HCT116 (cell line): Measurements from ENCODE around the gene SLC6A13. TPM values are rescaled to one million over a fixed set of nuclear protein-coding genes. Genes with fewer than 3 reads are reported as not detected.

ENCODE experiments used
- ATAC-seq: fragments of 200-7000 bp; cut with Tn5 transposase; 2 replicates; pipeline ENCODE4 v1.9.1; 2020; ENCODE audit warnings: mild to moderate bottlenecking, moderate library complexity
- BruUV-seq: library from RNA; stranded (reverse); fragments of 400-500 nt; replicated peaks from 2 replicates; lab custom pipeline; 2021; lab: Mats Ljungman, UMichigan
- CTCF ChIA-PET: fragments of 300-600 bp; sonication (Branson Sonifier 250); formaldehyde crosslinking; loops from one replicate; lab custom pipeline; 2021; ENCODE audit warnings: antibody characterized with exemption; lab: Charles Lee
- POLR2A ChIA-PET: fragments of 300-600, 350-600 bp; sonication (Branson Sonifier 250); formaldehyde crosslinking; loops from one replicate; lab custom pipeline; 2021; ENCODE audit warnings: antibody characterized with exemption; lab: Charles Lee
- RAD21 ChIA-PET, 2 experiments: fragments of 300-600 bp; sonication (Branson Sonifier 250); formaldehyde crosslinking; loops; one replicate each; lab custom pipeline; 2023; ENCODE audit warnings: low total read pairs in 2 of 2; ENCODE audit not compliant: uncharacterized antibody in 2 of 2, unreplicated experiment in 2 of 2, low non-redundant PET in 1 of 2; lab: Charles Lee
- DNase-seq: peaks from one replicate; pipeline ENCODE4 v3.0.0-alpha.2; 2010; ENCODE audit warnings: low read depth, low spot score
- H2AFZ ChIP-seq: fragments of 200-600 bp; shearing (Covaris generic), sonication (generic); 2 replicates; pipeline ENCODE4 v1.6.1; 2017; ENCODE audit warnings: low read depth, mixed run types, mixed read lengths, antibody characterized with exemption, low read length; ENCODE audit not compliant: poor library complexity, severe bottlenecking
- H3K27ac ChIP-seq: 2 replicates; pipeline ENCODE4 v1.5.1; 2012; ENCODE audit warnings: low read depth, low read length
- H3K27me3 ChIP-seq: fragments of 200-600 bp; sonication (generic); 2 replicates; pipeline ENCODE4 v1.6.1; 2016; ENCODE audit warnings: mixed run types, low read length, mixed read lengths; ENCODE audit not compliant: insufficient read depth
- H3K36me3 ChIP-seq, 2 experiments: fragments of 200-500 bp in 1 of 2; fragments of 200-600 bp in 1 of 2; sonication (Bioruptor generic) in 1 of 2; sonication (generic) in 1 of 2; 2 replicates each; pipeline versions ENCODE4 v1.5.1 to v1.6.1; 2014 to 2016; ENCODE audit warnings: low read length in 2 of 2, inconsistent platforms in 1 of 2, mixed read lengths in 1 of 2, mixed run types in 1 of 2; ENCODE audit not compliant: insufficient read depth in 2 of 2, control insufficient read depth in 1 of 2
- H3K4me1 ChIP-seq, 2 experiments: fragments of 200-600 bp in 1 of 2; sonication (generic) in 1 of 2; 2 replicates each; pipeline versions ENCODE4 v1.5.1 to v1.6.1; 2012 to 2017; ENCODE audit warnings: low read length in 2 of 2, inconsistent platforms in 1 of 2, mild to moderate bottlenecking in 1 of 2, mixed read lengths in 1 of 2, mixed run types in 1 of 2, moderate library complexity in 1 of 2; ENCODE audit not compliant: insufficient read depth in 2 of 2, control insufficient read depth in 1 of 2
- H3K4me2 ChIP-seq: fragments of 200-600 bp; sonication (generic); 2 replicates; pipeline ENCODE4 v1.6.1; 2017; ENCODE audit warnings: mixed run types, low read length, mixed read lengths
- H3K4me3 ChIP-seq, 2 experiments: fragments of 200-600 bp in 1 of 2; sonication (generic) in 1 of 2; replicated peaks in 1 of 2; 2 replicates each; pipeline ENCODE4 v1.5.1; 2011 to 2016; ENCODE audit warnings: low read length in 2 of 2, control low read depth in 1 of 2, low read depth in 1 of 2, mild to moderate bottlenecking in 1 of 2, mixed read lengths in 1 of 2, mixed run types in 1 of 2
- H3K79me2 ChIP-seq: fragments of 200-600 bp; sonication (generic); 2 replicates; pipeline ENCODE4 v1.6.1; 2017; ENCODE audit warnings: mild to moderate bottlenecking, mixed run types, low read length, moderate library complexity, mixed read lengths; ENCODE audit not compliant: insufficient read depth
- H3K9ac ChIP-seq: fragments of 200-600 bp; sonication (generic); 2 replicates; pipeline ENCODE4 v1.6.1; 2016; ENCODE audit warnings: low read length, mixed read lengths
- H3K9me2 ChIP-seq: fragments of 200-600 bp; sonication (generic), shearing (Covaris generic); 2 replicates; pipeline ENCODE4 v1.6.1; 2017; ENCODE audit warnings: mixed run types, mild to moderate bottlenecking, moderate library complexity; ENCODE audit not compliant: insufficient read depth
- H3K9me3 ChIP-seq, 2 experiments: fragments of 200-500 bp in 1 of 2; fragments of 200-600 bp in 1 of 2; sonication (Bioruptor generic) in 1 of 2; sonication (generic) in 1 of 2; 2 replicates each; pipeline ENCODE4 v1.6.1; 2014 to 2017; ENCODE audit warnings: low read length in 2 of 2, mixed read lengths in 2 of 2, inconsistent platforms in 1 of 2, low read depth in 1 of 2, mild to moderate bottlenecking in 1 of 2, mixed run types in 1 of 2, moderate library complexity in 1 of 2; ENCODE audit not compliant: control insufficient read depth in 1 of 2, insufficient read depth in 1 of 2
- H4K20me1 ChIP-seq: fragments of 200-600 bp; sonication (generic), shearing (Covaris generic); 2 replicates; pipeline ENCODE4 v1.6.1; 2017; ENCODE audit warnings: mixed run types, mild to moderate bottlenecking, moderate library complexity; ENCODE audit not compliant: insufficient read depth
- CBX3 ChIP-seq: IDR thresholded peaks from 2 replicates; pipeline ENCODE4 v1.6.1; 2012; ENCODE audit warnings: low read depth
- ELF1 ChIP-seq: IDR thresholded peaks from 2 replicates; pipeline ENCODE4 v1.6.1; 2012; ENCODE audit warnings: low read depth, borderline replicate concordance
- EZH2 ChIP-seq: fragments of 200-600 bp; sonication (generic); IDR thresholded peaks from 2 replicates; pipeline ENCODE4 v1.6.1; 2017; ENCODE audit warnings: antibody characterized with exemption, mixed run types
- EZH2phosphoT487 ChIP-seq: fragments of 200-600 bp; IDR thresholded peaks from 2 replicates; pipeline ENCODE4 v1.6.1; 2018; ENCODE audit warnings: antibody characterized with exemption, borderline replicate concordance
- POLR2A ChIP-seq: IDR thresholded peaks from 2 replicates; pipeline ENCODE4 v1.7.0; 2011; ENCODE audit warnings: borderline replicate concordance; ENCODE audit not compliant: insufficient read depth, insufficient read length; ENCODE audit errors: extremely low read depth
- POLR2AphosphoS5 ChIP-seq: IDR thresholded peaks from 2 replicates; pipeline ENCODE4 v1.6.1; 2011; ENCODE audit warnings: mild to moderate bottlenecking, low read depth, low read length, moderate library complexity
- RAD21 ChIP-seq: IDR thresholded peaks from 2 replicates; pipeline ENCODE4 v1.6.1; 2012; ENCODE audit warnings: low read depth, mild to moderate bottlenecking
- SIN3A ChIP-seq: IDR thresholded peaks from 2 replicates; pipeline ENCODE4 v1.6.1; 2012; ENCODE audit warnings: low read depth
- SP1 ChIP-seq: IDR thresholded peaks from 2 replicates; pipeline ENCODE4 v1.6.1; 2012; ENCODE audit warnings: low read depth
- SRF ChIP-seq: IDR thresholded peaks from 2 replicates; pipeline ENCODE4 v1.6.1; 2012; ENCODE audit warnings: low read depth
- TCF7L2 ChIP-seq: IDR thresholded peaks from 2 replicates; pipeline ENCODE4 v1.7.0; 2011; ENCODE audit warnings: borderline replicate concordance, inconsistent platforms; ENCODE audit not compliant: insufficient read depth, insufficient read length; ENCODE audit errors: extremely low read depth
- YY1 ChIP-seq: IDR thresholded peaks from 2 replicates; pipeline ENCODE4 v1.6.1; 2011; ENCODE audit warnings: low read length, low read depth, moderate library complexity, mild to moderate bottlenecking; ENCODE audit not compliant: insufficient replicate concordance; ENCODE audit errors: extremely low read depth
- ZFX ChIP-seq: fragments of 450-650 bp; IDR thresholded peaks from 2 replicates; pipeline ENCODE4 v1.6.1; 2017
- ZNF274 ChIP-seq: fragments of 200-500 bp; sonication (Bioruptor generic); IDR thresholded peaks from 2 replicates; pipeline ENCODE4 v1.6.1; 2014; ENCODE audit warnings: mild to moderate bottlenecking, low read depth, low read length, inconsistent platforms
- intact Hi-C: fragments of 100-400 bp; cut with micrococcal nuclease; formaldehyde crosslinking; loops from 2 replicates; pipeline ENCODE4 v1.10.0; 2022
- total RNA-seq: library from RNA; stranded (reverse); gene quantifications from one replicate; pipeline ENCODE4 v1.2.1, GENCODE V29; 2021; ENCODE audit not compliant: unreplicated experiment
- TF ChIP-seq, protein P1 (sequence below): IDR thresholded peaks from 2 replicates; pipeline ENCODE4 v1.6.1; 2012
- TF ChIP-seq, protein P2 (sequence below): IDR thresholded peaks from 2 replicates; pipeline ENCODE4 v1.6.1; 2011; ENCODE audit warnings: mild to moderate bottlenecking, low read length, moderate library complexity; ENCODE audit not compliant: insufficient replicate concordance; ENCODE audit errors: extremely low read depth

Gene SLC6A13
- total RNA-seq, 1 experiment from 2014 or later, result 0.39 TPM

DNA sequence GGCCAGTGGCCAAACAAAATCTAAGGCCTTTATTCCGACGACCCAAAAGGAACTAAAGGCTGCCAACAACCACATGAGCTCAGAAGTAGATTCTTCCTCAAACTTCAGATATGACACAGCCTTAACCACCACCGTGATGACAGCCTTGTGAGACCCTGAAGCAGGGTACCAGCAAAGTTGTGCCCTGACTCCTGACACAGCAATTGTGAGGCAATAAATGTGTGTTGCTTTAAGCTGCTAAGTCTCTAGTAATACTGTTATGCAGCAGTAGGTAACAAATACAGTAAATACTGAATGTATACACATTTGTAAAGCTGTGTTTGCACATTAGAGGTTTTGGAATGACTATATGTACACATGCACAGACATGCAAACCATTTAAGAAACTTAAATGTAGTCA is 10.7 kb upstream of the SLC6A13 start:
- no peaks in the 10 kb centered on the region for H3K79me2 ChIP-seq
- no peak for DNase-seq
- ATAC-seq, result no peak
- BruUV-seq, result no TSS peak
- intact Hi-C loops, result no loop called here
- H3K9me3 ChIP-seq, result no peaks in the 10 kb centered on the region
- H3K27ac ChIP-seq, result no peak overlapping the region
- no peaks in the 10 kb centered on the region for H3K27me3 ChIP-seq
- no peak overlapping the region for H2AFZ ChIP-seq
- TF ChIP-seq ZFX (no peak), ZNF274 (no peak), SP1 (no peak), POLR2AphosphoS5 (no peak), SRF (no peak), POLR2A (no peak)
- H3K9ac ChIP-seq, result no peak overlapping the region
- H4K20me1 ChIP-seq, result no peaks in the 10 kb centered on the region
- H3K4me1 ChIP-seq, result no peaks in the 10 kb centered on the region
- H3K36me3 ChIP-seq, result no peaks in the 10 kb centered on the region
- H3K4me2 ChIP-seq, result no peak overlapping the region
- ChIA-PET CTCF (no interaction called here), POLR2A (no interaction called here), RAD21 (no interaction called here)
- no peaks in the 10 kb centered on the region for H3K9me2 ChIP-seq
- H3K4me3 ChIP-seq, result no peak overlapping the region

DNA sequence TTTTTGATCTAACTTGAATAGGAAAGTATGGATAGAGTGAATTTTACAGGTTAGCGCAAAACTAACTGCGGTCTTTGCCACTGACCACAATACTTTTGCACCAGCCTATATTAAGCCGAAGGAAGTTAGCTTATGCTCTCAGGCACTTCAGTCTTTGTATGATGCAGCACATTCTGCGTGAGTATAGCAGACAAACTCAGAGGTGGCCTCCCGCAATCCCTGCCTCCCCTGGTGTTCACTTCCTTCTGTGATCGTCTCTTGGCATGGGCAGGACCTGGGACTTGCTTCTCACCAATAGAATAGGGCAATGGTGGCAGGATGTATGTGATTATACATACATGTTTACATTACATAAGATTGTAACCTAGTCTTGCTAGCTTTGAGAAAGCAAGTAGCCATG is 10.3 kb upstream of the SLC6A13 start:
- ChIA-PET POLR2A (no interaction called here), RAD21 (no interaction called here), CTCF (no interaction called here)
- Histone ChIP-seq H3K4me1 (no peaks in the 10 kb centered on the region), H3K9me2 (no peaks in the 10 kb centered on the region), H2AFZ (no peak overlapping the region), H3K4me3 (no peak overlapping the region), H3K79me2 (no peaks in the 10 kb centered on the region), H3K9ac (no peak overlapping the region), H3K4me2 (no peak overlapping the region), H3K36me3 (no peaks in the 10 kb centered on the region), H3K27me3 (no peaks in the 10 kb centered on the region), H4K20me1 (no peaks in the 10 kb centered on the region), H3K27ac (no peak overlapping the region), H3K9me3 (no peaks in the 10 kb centered on the region)
- ATAC-seq (no peak), DNase-seq (no peak)
- intact Hi-C loops, result no loop called here
- no TSS peak for BruUV-seq
- TF ChIP-seq EZH2phosphoT487, result no peak
- no peak for TF ChIP-seq EZH2
- no peak for TF ChIP-seq SIN3A
- TF ChIP-seq, protein P1, sequence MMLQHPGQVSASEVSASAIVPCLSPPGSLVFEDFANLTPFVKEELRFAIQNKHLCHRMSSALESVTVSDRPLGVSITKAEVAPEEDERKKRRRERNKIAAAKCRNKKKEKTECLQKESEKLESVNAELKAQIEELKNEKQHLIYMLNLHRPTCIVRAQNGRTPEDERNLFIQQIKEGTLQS, result no peak
- no peak for TF ChIP-seq YY1
- TF ChIP-seq TCF7L2, result no peak
- TF ChIP-seq ZNF274, result no peak
- no peak for TF ChIP-seq SRF
- no peak for TF ChIP-seq RAD21
- no peak for TF ChIP-seq ELF1
- no peak for TF ChIP-seq POLR2A
- no peak for TF ChIP-seq SP1
- TF ChIP-seq, protein P2, sequence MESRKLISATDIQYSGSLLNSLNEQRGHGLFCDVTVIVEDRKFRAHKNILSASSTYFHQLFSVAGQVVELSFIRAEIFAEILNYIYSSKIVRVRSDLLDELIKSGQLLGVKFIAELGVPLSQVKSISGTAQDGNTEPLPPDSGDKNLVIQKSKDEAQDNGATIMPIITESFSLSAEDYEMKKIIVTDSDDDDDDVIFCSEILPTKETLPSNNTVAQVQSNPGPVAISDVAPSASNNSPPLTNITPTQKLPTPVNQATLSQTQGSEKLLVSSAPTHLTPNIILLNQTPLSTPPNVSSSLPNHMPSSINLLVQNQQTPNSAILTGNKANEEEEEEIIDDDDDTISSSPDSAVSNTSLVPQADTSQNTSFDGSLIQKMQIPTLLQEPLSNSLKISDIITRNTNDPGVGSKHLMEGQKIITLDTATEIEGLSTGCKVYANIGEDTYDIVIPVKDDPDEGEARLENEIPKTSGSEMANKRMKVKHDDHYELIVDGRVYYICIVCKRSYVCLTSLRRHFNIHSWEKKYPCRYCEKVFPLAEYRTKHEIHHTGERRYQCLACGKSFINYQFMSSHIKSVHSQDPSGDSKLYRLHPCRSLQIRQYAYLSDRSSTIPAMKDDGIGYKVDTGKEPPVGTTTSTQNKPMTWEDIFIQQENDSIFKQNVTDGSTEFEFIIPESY, result no peak
- no peak for TF ChIP-seq CBX3
